Lower lobe of right lung (tissue), 2 donors: Measurements from ENCODE around the gene BIRC3. TPM values are rescaled to one million over a fixed set of nuclear protein-coding genes. Genes with fewer than 3 reads are reported as not detected.

Experiments
- ATAC-seq, 2 donors: fragments of 200-7000 bp; cut with Tn5 transposase; one replicate each; pipeline ENCODE4 v1.9.1; 2020 to 2022; ENCODE audit warnings: mild to moderate bottlenecking in 2 of 2, moderate library complexity in 2 of 2
- DNase-seq: peaks from one replicate; pipeline ENCODE4 v3.0.0-alpha.2; 2020
- H3K27ac ChIP-seq: fragments of 200-600 bp; one replicate; pipeline ENCODE4 v1.8.0; 2022
- H3K27me3 ChIP-seq: fragments of 200-600 bp; one replicate; pipeline ENCODE4 v1.8.0; 2022; ENCODE audit warnings: low read depth
- H3K36me3 ChIP-seq: fragments of 200-600 bp; one replicate; pipeline ENCODE4 v1.8.0; 2022; ENCODE audit warnings: mild to moderate bottlenecking
- H3K4me1 ChIP-seq: fragments of 200-600 bp; one replicate; pipeline ENCODE4 v1.8.0; 2022
- H3K4me3 ChIP-seq: fragments of 200-600 bp; one replicate; pipeline ENCODE4 v1.8.0; 2022; ENCODE audit warnings: mild to moderate bottlenecking
- H3K9me3 ChIP-seq: fragments of 200-600 bp; one replicate; pipeline ENCODE4 v1.8.0; 2022
- CTCF ChIP-seq: fragments of 200-600 bp; IDR thresholded peaks from one replicate; pipeline ENCODE4 v1.8.0; 2022; ENCODE audit warnings: antibody characterized with exemption, mild to moderate bottlenecking
- intact Hi-C: fragments of 100-400 bp; cut with DNase I; formaldehyde crosslinking; loops from one replicate; pipeline ENCODE4 v1.11.0; 2022
- total RNA-seq: library from RNA; stranded (reverse); fragmentation: NEBNext Ultra II Directional; extraction: Animal tissue kit (Norgen Biotek cat#: 25700); gene quantifications from one replicate; pipeline ENCODE4 v1.2.1, GENCODE V29; 2021
- donor health status: DM: no; HTN: yes; CAD: no; lungs with severe emphysema.

The BIRC3 gene
- total RNA-seq, 1 donor from 2014 or later: 17.8 TPM

- peak overlapping the region; percentile 78 for H3K27ac ChIP-seq
- ATAC-seq (no peak), DNase-seq (no peak)
- H3K27me3 ChIP-seq: no peaks in the 10 kb centered on the region
- TF ChIP-seq CTCF: no peak
- no peaks in the 10 kb centered on the region for H3K36me3 ChIP-seq
- H3K9me3 ChIP-seq: no peaks in the 10 kb centered on the region
- H3K4me1 ChIP-seq: peaks cover 47% of the 10 kb centered on the region
- H3K4me3 ChIP-seq: peak overlapping the region; percentile 27
- intact Hi-C loops: no loop called here
Observed at GRCh38 chr11:102313238-102313940, 3.9 kb upstream of the BIRC3 start.

- ATAC-seq (no peak), DNase-seq (no peak)
- Histone ChIP-seq H3K36me3 (no peaks in the 10 kb centered on the region), H3K27ac (no peak overlapping the region), H3K4me1 (peaks cover 59% of the 10 kb centered on the region), H3K9me3 (no peaks in the 10 kb centered on the region), H3K4me3 (no peak overlapping the region), H3K27me3 (no peaks in the 10 kb centered on the region)
- intact Hi-C loops: no loop called here
- no peak for TF ChIP-seq CTCF
Observed at GRCh38 chr11:102314784-102315183, 2.5 kb upstream of the BIRC3 start.

- no peak for TF ChIP-seq CTCF
- Histone ChIP-seq H3K27me3 (no peaks in the 10 kb centered on the region), H3K9me3 (no peaks in the 10 kb centered on the region), H3K4me3 (peak overlapping the region; percentile 58), H3K27ac (peak overlapping the region; percentile 81), H3K4me1 (peaks cover 73% of the 10 kb centered on the region), H3K36me3 (no peaks in the 10 kb centered on the region)
- DNase-seq (no peak), ATAC-seq (no peak)
- intact Hi-C loops: no loop called here
Observed at GRCh38 chr11:102316346-102316904, 859 bp upstream of the BIRC3 start.

GRCh38 chr11:102317768-102318103 is 452 bp downstream of the BIRC3 start:
- H3K9me3 ChIP-seq: no peaks in the 10 kb centered on the region
- peak overlapping the region; percentile 58 for H3K4me3 ChIP-seq
- no peaks in the 10 kb centered on the region for H3K36me3 ChIP-seq
- intact Hi-C loops: no loop called here
- TF ChIP-seq CTCF: no peak
- peak in 1 of 2 donors; percentile 32 for ATAC-seq
- peaks cover 68% of the 10 kb centered on the region for H3K4me1 ChIP-seq
- no peaks in the 10 kb centered on the region for H3K27me3 ChIP-seq
- peak overlapping the region; percentile 81 for H3K27ac ChIP-seq
- no peak for DNase-seq

- H3K9me3 ChIP-seq: no peaks in the 10 kb centered on the region
- no peak for DNase-seq
- peak overlapping the region; percentile 81 for H3K27ac ChIP-seq
- H3K4me1 ChIP-seq: peaks cover 61% of the 10 kb centered on the region
- no peaks in the 10 kb centered on the region for H3K36me3 ChIP-seq
- intact Hi-C loops: no loop called here
- H3K4me3 ChIP-seq: peak overlapping the region; percentile 58
- H3K27me3 ChIP-seq: no peaks in the 10 kb centered on the region
- peak; percentile 10 to 28 for ATAC-seq
- TF ChIP-seq CTCF: no peak
Observed at GRCh38 chr11:102318469-102318868, 1.2 kb downstream of the BIRC3 start.
